GM21576 (cell line): Measurements from ENCODE around the gene PRR23C.

Experiments
- ATAC-seq: cut with Tn5 transposase; IDR thresholded peaks from one replicate; pipeline ENCODE4 v1.9.1; 2021; ENCODE audit warnings: mild to moderate bottlenecking, moderate library complexity; ENCODE audit not compliant: unreplicated experiment

The PRR23C gene

DNA sequence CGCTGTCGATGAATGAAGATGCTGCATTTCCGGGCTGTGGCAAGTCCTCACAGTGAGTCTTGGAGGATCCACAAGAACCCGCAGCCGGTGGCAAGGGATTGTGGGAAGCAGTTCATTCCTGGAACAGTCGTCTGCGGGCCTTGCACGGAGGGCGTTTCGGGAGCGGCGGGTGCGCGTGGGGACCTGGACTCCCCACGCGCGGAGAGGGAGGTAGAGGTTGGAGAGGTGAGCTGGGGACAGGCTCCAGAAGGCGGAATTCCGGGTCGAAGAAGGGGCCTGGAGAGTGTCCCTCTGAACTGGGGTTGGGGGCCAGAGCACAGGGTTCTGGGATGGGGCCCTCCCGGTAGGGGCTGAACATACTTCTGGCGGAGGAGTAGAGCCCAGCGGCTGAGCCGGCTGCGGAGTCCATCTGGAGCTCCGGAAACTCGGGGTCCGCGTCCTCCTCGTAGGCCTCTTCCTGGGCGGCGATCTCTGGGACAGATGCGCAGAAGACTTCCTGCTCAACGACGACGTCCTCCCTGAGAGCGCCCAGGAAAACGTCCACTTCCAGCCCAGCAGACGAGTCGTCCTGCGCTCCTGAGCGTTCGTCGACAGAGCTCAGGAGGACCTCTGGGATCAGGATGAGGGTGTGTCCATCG lies 39.2 kb downstream of the PRR23C start:
- no peak for ATAC-seq

DNA sequence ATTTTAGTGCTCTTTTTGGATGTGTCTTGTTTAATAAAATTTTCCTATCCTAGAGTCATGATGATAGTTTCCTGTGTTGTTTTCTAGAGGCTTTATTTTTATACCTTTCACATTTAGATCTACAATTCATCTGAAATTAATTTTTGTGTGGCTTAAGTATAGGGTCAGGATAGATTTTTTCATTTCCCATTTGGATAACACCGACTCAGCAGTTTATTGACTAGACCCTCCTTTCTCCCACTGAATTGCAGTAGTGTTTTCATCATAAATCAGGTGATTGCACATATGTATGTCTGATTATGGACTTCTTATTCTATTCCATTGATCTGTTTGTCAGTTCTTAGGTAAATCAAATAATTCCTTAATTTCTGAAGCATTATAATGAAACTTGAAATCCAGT lies 49.0 kb downstream of the PRR23C start:
- no peak for ATAC-seq
